ENCODE measurements around the gene LINC01488. TPM values are rescaled to one million over a fixed set of nuclear protein-coding genes. Genes with fewer than 3 reads are reported as not detected.

LINC01488 gene
- total and polyA plus RNA-seq, 2 of the 13 experiments (the other 11 are each of a cell fraction or from before 2014, with no cell fraction given), result 0.26 to 0.58 TPM

DNA sequence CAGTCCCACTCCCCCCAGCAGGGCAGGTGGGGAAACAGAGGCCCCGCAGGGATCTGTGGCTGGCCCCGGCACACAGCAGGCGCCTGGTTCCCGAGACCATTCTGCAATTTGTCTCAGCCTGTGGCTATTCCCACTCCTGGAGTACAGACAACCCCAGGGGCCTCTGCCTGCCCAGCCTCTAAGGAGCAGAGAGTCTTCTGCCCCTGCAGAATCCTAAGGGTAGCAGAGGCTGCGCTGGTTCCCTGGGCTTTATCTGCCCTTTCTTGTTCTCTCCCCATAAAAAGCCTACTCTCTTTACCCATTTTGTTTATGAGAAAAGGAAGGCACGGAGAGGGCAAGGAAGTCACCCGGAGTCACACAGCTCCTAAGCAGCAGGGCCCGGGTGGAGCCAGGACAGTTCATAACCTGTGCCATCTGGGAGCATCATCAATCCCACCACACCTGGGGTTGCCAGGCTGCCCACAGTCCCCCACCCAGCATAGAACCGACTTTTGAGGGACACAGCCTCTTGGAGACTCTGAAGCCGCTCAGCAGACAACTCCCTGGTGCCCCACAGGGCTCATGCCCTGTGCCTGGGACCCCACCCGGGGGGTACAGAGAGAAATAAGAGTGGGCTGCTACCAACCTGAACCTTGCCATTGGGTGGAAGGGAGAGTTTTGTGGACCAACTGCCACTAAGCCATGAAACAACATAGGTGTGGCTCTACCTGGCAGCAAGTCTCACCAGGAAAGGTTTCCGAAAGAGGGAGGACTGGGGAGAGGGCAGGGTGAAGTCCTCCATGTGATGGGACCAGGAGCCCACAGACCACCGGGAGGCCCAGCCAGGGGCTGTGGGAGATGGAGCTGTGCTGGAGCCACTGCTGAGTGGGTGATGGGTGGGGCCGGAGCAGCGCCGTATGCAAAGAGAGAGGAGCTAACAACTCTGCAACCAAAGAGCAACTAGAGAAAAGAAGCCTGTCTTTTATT is 17.2 kb upstream of the LINC01488 start:
- H3K27ac ChIP-seq (ENCODE audit: extremely low read length, insufficient read depth, low read length), result no peak overlapping the region
- 59% methylated on average over 10 of the region's 16 CpGs for WGBS (ENCODE audit: low lambda C conversion rate)
- DNase-seq (ENCODE audit: low spot score), result no peak
- no peak for ATAC-seq
- TF ChIP-seq ZFP82 (CRISPR knock-in tag; IDR thresholded peaks at IDR 0.05; ENCODE audit: borderline replicate concordance), result no peak
- no peak for TF ChIP-seq ATRX (CRISPR knock-in tag; IDR thresholded peaks at IDR 0.05; ENCODE audit: borderline replicate concordance)
- no peak for TF ChIP-seq GTF3A (CRISPR knock-in tag; conservative IDR thresholded peaks at IDR 0.05)
- TF ChIP-seq, protein P1, sequence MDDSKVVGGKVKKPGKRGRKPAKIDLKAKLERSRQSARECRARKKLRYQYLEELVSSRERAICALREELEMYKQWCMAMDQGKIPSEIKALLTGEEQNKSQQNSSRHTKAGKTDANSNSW (CRISPR knock-in tag; IDR thresholded peaks at IDR 0.05; ENCODE audit: borderline replicate concordance), result no peak
- no peak for TF ChIP-seq SAFB2 (CRISPR knock-in tag; IDR thresholded peaks at IDR 0.05; ENCODE audit: borderline replicate concordance, low read depth)
- no peak for TF ChIP-seq MAFK (conservative IDR thresholded peaks at IDR 0.05 in 1 of 2, IDR thresholded peaks at IDR 0.05 in 1 of 2; ENCODE audit: low read length in 2 of 2)
- no peak for TF ChIP-seq ZNF432 (CRISPR knock-in tag; IDR thresholded peaks at IDR 0.05; ENCODE audit: borderline replicate concordance)
- no peak for TF ChIP-seq THAP9 (CRISPR knock-in tag; IDR thresholded peaks at IDR 0.05; ENCODE audit: borderline replicate concordance)
- no peak for TF ChIP-seq ZNF891 (CRISPR knock-in tag; IDR thresholded peaks at IDR 0.05)
- TF ChIP-seq NPAS2 (CRISPR knock-in tag; IDR thresholded peaks at IDR 0.05; ENCODE audit: borderline replicate concordance), result no peak
- TF ChIP-seq ZNF704 (CRISPR knock-in tag; IDR thresholded peaks at IDR 0.05; ENCODE audit: borderline replicate concordance), result no peak
- no peak for TF ChIP-seq DPF2 (CRISPR knock-in tag; IDR thresholded peaks at IDR 0.05; ENCODE audit: borderline replicate concordance, low read depth)
- peaks cover 44% of the 10 kb centered on the region for H3K4me1 ChIP-seq (ENCODE audit: insufficient read depth, low read length)
- no peak overlapping the region for H3K4me3 ChIP-seq (replicated peaks in 1 of 3; ENCODE audit: insufficient read depth in 1 of 3, low read depth in 2 of 3, low read length in 3 of 3)
- CTCF ChIA-PET (ENCODE audit: low intra/inter-chr PET ratio, low total read pairs), result no interaction called here
- H3K9me3 ChIP-seq (ENCODE audit: low read length), result no peaks in the 10 kb centered on the region
- H3K27me3 ChIP-seq (ENCODE audit: control insufficient read depth in 1 of 2, insufficient read depth in 2 of 2, low read length in 2 of 2), result peaks cover 1 to 8% of the 10 kb centered on the region in 2 experiments; a peak in 2 of 5 replicates
- no peaks in the 10 kb centered on the region for H3K79me2 ChIP-seq (ENCODE audit: insufficient read depth, low read length)
- no peak overlapping the region for H3K4me2 ChIP-seq (ENCODE audit: low read depth, low read length)
- no TSS peak for BruUV-seq (replicated peaks)
- POLR2A ChIA-PET, result interaction anchor here (1.1 kb wide), 1 partner anchor 175 kb away, joined by 3 read pairs; no protein-coding TSS in a partner anchor
- no peak overlapping the region for H2AFZ ChIP-seq (ENCODE audit: low read length)
- H3K9ac ChIP-seq (ENCODE audit: insufficient read depth, low read depth, low read length), result no peak overlapping the region
- H3K36me3 ChIP-seq (replicated peaks in 1 of 2; ENCODE audit: control insufficient read depth in 1 of 2, insufficient read depth in 2 of 2, low read length in 2 of 2), result no peaks in the 10 kb centered on the region
- H4K20me1 ChIP-seq (ENCODE audit: insufficient read depth, low read length), result no peaks in the 10 kb centered on the region
- intact Hi-C loops (cut with micrococcal nuclease; ENCODE audit: unreplicated experiment), result no loop called here
- no peak for FAIRE-seq
- in situ Hi-C loops (cut with HindIII; ENCODE audit: extremely low pct_ligation_motif_present, low pct_unique_long_range_greater_than_20kb), result no loop called here
